Tibial artery (tissue), 4 donors: ENCODE measurements around the gene DLGAP1.

ENCODE experiments used
- DNase-seq, 2 donors: peaks; one replicate each; pipeline ENCODE4 v3.0.0-alpha.2; 2019
- H3K27ac ChIP-seq, 2 donors: fragments of 200-600 bp; sonication (generic) in 1 of 2; 1 replicate in 1 of 2; 2 replicates in 1 of 2; pipeline ENCODE4 v1.5.1; 2018 to 2019; ENCODE audit warnings: mild to moderate bottlenecking in 1 of 2
- H3K27me3 ChIP-seq, 2 donors: fragments of 200-600 bp; sonication (generic) in 1 of 2; one replicate each; pipeline versions ENCODE4 v1.5.1 to v1.6.0; 2016 to 2019
- H3K36me3 ChIP-seq, 3 donors: fragments of 200-600 bp; sonication (generic) in 2 of 3; one replicate each; pipeline ENCODE4 v1.5.1; 2016 to 2019; ENCODE audit warnings: mild to moderate bottlenecking in 2 of 3
- H3K4me1 ChIP-seq, 4 donors: fragments of 200-600 bp; sonication (generic) in 2 of 4; 1 replicate in 3 of 4; 2 replicates in 1 of 4; pipeline ENCODE4 v1.5.1; 2016 to 2019
- H3K4me3 ChIP-seq, 2 donors: fragments of 200-600 bp; sonication (generic) in 1 of 2; 1 replicate in 1 of 2; 2 replicates in 1 of 2; pipeline ENCODE4 v1.5.1; 2018 to 2019; ENCODE audit warnings: mild to moderate bottlenecking in 2 of 2
- H3K9me3 ChIP-seq, 3 donors: fragments of 200-600 bp; sonication (generic) in 1 of 3; one replicate each; pipeline ENCODE4 v1.5.1; 2016 to 2019
- intact Hi-C: fragments of 100-400 bp; cut with DNase I; formaldehyde crosslinking; loops from one replicate; pipeline ENCODE4 v1.15.0; 2023; ENCODE audit warnings: low total_unique reads
- TF ChIP-seq, protein P1 (sequence below), 2 experiments: fragments of 200-600 bp in 1 of 2; fragments of 450-650 bp in 1 of 2; IDR thresholded peaks; one replicate each; pipeline ENCODE4 v1.5.1; 2017 to 2019; ENCODE audit warnings: antibody characterized with exemption in 2 of 2, mild to moderate bottlenecking in 1 of 2, moderate library complexity in 1 of 2

The DLGAP1 gene

DNA sequence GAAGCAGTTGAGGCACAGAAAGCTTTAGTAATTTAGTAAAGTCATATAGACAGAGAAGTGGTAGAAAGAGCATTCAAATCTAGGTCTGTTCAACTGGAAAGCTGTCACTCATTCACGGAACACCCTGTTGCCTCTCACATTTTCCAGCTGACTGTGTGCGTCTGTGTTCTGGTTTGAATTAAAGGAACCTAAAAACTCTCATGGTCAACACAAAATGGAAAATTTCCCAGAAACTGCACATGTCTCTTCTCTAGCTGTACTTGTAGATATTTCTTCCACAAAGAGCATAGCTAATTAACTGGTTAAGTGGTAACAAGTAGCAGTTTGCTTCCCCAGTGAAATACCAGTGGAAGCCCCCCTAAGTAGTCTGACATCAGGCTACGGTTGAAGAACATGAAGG is 614.3 kb downstream of the DLGAP1 start:
- Histone ChIP-seq H3K9me3 (no peaks in the 10 kb centered on the region), H3K4me3 (no peak overlapping the region), H3K36me3 (no peaks in the 10 kb centered on the region), H3K27me3 (no peaks in the 10 kb centered on the region), H3K4me1 (no peaks in the 10 kb centered on the region), H3K27ac (no peak overlapping the region)
- DNase-seq = no peak
- TF ChIP-seq, protein P1, sequence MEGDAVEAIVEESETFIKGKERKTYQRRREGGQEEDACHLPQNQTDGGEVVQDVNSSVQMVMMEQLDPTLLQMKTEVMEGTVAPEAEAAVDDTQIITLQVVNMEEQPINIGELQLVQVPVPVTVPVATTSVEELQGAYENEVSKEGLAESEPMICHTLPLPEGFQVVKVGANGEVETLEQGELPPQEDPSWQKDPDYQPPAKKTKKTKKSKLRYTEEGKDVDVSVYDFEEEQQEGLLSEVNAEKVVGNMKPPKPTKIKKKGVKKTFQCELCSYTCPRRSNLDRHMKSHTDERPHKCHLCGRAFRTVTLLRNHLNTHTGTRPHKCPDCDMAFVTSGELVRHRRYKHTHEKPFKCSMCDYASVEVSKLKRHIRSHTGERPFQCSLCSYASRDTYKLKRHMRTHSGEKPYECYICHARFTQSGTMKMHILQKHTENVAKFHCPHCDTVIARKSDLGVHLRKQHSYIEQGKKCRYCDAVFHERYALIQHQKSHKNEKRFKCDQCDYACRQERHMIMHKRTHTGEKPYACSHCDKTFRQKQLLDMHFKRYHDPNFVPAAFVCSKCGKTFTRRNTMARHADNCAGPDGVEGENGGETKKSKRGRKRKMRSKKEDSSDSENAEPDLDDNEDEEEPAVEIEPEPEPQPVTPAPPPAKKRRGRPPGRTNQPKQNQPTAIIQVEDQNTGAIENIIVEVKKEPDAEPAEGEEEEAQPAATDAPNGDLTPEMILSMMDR (IDR thresholded peaks at IDR 0.05) = no peak
- intact Hi-C loops = no loop called here

DNA sequence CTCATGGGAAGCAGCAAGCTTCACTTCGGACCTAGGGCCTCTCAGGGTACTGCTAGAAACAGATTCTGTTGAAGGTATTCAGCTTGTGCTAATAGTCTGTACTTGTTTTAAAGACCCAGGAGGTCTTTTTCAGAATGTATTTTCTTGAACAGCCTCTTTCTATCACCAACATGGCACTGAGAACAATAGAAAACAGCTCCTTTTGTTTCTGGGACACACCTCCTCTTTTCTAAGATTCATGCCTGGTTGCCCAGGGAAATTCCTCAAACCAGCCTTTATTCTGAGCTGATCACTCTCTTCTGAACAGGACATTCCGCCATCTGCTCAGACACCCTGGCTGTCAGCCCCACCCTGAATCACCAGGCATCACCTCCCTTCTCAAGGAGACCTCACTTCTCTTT is 615.5 kb downstream of the DLGAP1 start:
- Histone ChIP-seq H3K9me3 (no peaks in the 10 kb centered on the region), H3K4me1 (no peaks in the 10 kb centered on the region), H3K27ac (no peak overlapping the region), H3K27me3 (no peaks in the 10 kb centered on the region), H3K4me3 (no peak overlapping the region), H3K36me3 (no peaks in the 10 kb centered on the region)
- intact Hi-C loops = no loop called here
- TF ChIP-seq, protein P1 (IDR thresholded peaks at IDR 0.05) = no peak
- no peak for DNase-seq

DNA sequence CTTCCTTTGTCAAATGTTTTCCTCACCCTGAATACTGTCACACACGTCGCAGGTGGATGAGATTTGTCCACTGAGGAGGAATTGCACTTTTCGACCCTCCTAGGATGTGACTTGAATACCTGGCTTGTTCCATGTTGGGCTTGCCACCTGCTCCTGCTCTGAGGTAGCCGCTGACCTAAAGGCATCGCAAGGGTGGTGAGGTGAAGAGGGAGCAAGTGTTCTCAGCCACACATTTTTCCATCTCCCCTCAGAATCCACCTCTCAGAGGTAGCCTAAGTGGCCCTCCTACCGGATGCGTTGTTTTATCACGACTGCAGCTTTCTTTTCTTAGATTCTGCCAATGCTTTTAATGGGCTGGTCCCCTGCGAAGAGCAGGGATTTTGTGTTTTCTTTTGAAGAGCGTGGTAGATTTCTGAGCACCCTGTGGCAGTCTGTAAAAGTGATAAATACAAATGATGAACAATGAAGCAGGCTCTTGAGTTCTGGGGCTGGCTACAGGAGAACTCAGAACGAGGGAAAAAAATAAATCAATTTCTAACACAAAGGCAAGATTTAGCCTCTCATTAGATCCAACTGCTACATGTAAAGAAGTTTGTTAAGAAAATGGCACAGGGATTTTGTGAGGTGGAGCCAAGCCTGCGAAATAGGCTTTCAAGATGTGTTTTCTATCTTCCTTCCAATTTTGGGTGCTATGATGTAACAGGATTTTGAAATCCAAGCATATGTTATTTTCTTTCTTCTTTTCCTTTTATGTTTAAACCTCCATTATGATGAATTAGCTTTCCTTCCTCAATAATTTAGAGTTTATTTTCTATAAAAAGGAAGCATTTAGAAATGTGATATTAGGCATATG is 618.4 kb downstream of the DLGAP1 start:
- TF ChIP-seq, protein P1 (IDR thresholded peaks at IDR 0.05) = no peak
- H3K4me1 ChIP-seq = no peaks in the 10 kb centered on the region
- H3K27me3 ChIP-seq = no peaks in the 10 kb centered on the region
- no peak overlapping the region for H3K4me3 ChIP-seq
- H3K36me3 ChIP-seq = no peaks in the 10 kb centered on the region
- no peak overlapping the region for H3K27ac ChIP-seq
- no peaks in the 10 kb centered on the region for H3K9me3 ChIP-seq
- no peak for DNase-seq
- intact Hi-C loops = no loop called here

DNA sequence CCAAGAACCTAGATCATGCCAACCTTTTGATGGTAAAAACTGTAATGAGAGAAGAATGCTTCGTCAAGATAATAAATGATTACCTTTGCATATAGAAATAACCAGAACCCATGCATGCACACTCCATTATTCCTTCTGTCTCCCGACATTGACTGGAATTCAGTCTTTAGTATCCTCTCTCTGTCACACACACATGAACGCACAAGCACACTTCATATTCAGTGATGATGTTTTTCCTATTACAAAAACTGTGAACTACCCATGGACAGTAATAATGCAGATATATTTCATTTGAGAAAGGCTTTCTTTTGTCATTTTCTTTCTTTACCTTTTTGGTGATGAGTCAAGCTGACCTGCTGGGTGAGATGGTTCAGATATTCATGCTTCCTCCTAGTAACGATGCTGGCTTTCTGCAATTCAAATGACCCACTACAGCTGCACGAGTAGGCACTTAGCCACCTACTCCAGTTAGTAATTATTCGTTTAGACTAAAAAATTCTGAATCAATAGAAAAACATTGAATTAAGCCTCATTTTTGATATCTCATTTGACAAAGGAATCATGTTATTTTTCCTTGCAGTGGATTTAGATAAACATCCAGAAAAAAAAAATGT is 623.0 kb downstream of the DLGAP1 start:
- H3K4me3 ChIP-seq = no peak overlapping the region
- TF ChIP-seq, protein P1 (IDR thresholded peaks at IDR 0.05) = no peak
- no peaks in the 10 kb centered on the region for H3K27me3 ChIP-seq
- no peaks in the 10 kb centered on the region for H3K4me1 ChIP-seq
- H3K27ac ChIP-seq = no peak overlapping the region
- intact Hi-C loops = no loop called here
- H3K36me3 ChIP-seq = no peaks in the 10 kb centered on the region
- H3K9me3 ChIP-seq = no peaks in the 10 kb centered on the region
- no peak for DNase-seq

DNA sequence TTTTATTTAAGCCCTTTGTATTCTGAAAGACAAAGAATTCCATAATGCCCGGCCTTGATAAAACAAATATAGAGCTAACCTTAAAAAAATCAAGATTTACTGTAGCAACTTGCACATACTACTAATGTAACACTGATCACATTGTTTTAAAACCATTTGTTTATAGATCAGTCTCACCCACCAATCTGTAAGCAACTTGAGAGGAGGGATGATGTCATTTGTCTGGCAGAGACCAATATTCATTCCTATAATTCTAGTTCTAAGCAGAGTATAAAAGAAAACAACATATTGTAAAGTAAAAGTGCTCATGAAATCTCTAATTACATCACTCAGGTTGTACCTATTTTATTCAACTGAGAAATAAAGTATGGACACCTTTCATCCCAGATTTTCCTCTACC is 624.5 kb downstream of the DLGAP1 start:
- no peak for DNase-seq
- H3K27ac ChIP-seq = no peak overlapping the region
- intact Hi-C loops = no loop called here
- no peaks in the 10 kb centered on the region for H3K9me3 ChIP-seq
- no peak overlapping the region for H3K4me3 ChIP-seq
- H3K36me3 ChIP-seq = no peaks in the 10 kb centered on the region
- H3K4me1 ChIP-seq = no peaks in the 10 kb centered on the region
- H3K27me3 ChIP-seq = no peaks in the 10 kb centered on the region
- TF ChIP-seq, protein P1 (IDR thresholded peaks at IDR 0.05) = no peak
